GM12874 (cell line): Measurements from ENCODE around the gene TMPRSS3.

Experiments
- TF ChIP-seq, protein P1 (sequence below): IDR thresholded peaks from 2 replicates; pipeline ENCODE4 v1.5.1; 2011; ENCODE audit warnings: low read depth, mild to moderate bottlenecking, control low read depth, low read length, moderate library complexity; ENCODE audit not compliant: insufficient read depth

Gene TMPRSS3

DNA sequence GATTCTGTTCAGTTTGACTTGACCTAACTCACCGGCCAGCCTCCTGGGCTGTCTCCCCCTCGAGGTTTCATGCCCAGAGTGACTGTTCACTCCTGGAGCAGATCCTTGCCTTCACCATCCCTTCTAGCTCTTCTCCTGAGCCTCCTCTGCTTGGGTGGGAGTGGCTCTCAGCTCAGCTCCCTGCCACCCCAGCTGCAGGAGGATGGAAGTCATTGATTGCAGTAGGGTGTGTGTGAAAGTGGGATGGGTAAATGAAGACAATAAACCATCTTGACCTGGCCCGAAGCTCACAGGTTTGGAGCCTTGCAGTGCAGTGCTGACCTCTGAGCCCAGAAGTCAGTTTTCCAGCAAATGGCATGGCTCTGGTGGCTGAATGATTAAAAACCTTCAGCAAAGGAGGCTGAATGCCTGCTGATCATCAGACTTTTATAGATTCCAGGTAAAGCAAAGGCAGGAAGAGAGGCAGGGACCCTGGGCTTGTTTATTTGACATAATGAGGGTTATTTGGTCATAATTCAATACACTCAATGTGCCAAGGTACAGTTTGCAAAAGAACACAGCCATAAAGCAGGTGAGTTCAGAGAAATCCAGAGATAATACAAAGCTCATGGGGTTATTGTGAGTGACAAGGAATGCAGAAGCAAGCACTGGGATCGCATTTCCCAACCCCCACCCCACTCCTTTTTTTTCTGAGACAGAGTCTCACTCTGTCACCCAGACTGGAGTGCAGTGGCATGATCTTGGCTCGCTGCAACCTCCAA, 63.1 kb downstream of the TMPRSS3 start:
- TF ChIP-seq, protein P1, sequence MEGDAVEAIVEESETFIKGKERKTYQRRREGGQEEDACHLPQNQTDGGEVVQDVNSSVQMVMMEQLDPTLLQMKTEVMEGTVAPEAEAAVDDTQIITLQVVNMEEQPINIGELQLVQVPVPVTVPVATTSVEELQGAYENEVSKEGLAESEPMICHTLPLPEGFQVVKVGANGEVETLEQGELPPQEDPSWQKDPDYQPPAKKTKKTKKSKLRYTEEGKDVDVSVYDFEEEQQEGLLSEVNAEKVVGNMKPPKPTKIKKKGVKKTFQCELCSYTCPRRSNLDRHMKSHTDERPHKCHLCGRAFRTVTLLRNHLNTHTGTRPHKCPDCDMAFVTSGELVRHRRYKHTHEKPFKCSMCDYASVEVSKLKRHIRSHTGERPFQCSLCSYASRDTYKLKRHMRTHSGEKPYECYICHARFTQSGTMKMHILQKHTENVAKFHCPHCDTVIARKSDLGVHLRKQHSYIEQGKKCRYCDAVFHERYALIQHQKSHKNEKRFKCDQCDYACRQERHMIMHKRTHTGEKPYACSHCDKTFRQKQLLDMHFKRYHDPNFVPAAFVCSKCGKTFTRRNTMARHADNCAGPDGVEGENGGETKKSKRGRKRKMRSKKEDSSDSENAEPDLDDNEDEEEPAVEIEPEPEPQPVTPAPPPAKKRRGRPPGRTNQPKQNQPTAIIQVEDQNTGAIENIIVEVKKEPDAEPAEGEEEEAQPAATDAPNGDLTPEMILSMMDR = no peak

DNA sequence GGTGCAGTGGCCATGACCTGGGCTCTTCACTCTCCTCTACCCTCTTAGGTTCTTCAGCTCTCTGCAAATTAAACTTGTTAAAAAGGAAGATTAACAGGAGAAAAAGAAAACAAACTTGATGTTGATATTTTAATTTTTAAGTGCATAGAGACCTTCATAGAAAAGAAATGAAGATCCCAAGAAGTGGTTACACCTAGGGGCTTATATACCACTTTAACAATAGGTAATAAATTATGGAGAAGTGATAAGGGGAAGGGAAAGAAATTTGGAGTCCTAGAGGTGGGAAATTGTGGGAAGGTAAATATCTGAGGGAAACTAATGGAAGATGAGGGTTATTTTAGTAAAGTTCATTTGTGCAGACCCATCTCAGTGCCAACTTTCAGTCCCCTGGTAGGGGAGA, 64.2 kb downstream of the TMPRSS3 start:
- TF ChIP-seq, protein P1 = no peak

DNA sequence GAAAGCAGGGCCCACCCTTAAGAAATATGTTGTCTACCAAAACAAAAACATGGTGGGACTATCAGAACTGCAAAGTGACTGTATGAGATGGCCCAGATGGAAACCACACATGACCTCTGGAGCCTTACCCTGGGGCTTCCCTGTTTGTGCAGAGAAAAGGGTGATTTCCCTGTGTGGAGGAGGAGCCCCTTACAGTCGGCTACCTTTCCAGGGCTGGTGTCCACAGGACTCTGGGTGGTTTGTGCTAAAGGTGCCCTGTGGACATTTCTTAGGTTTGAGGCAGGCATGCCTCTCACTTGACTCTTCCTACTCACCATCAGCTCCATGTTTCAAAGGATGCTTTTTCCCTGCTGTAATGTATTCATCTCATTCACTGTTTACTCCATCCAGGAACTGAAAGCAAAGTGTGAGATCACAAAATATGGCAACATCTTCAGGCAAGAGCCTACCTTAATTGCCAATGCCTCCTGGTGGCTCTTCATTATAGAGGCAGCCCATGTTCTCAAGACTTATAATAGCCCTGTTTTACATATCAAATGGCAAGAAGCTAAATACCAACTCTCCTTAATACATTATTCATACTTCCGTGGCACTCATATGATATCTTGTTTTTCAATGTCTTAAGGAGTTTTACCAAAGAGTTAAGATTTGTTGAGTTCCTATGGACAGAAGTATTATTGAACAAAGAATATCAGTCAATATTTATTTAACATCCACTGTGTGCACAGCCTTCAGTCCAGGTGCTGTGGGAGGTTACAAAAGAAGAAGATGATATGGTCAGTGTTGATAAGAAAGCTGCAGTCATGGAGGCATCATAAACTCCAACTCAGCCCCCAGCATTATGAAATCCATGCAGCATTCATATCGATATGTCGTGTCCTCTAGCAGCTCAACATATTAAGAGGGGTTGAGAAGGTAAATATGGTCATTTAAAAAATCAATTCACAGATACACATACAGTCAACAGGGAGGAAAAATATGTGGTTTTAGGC, 65.2 kb downstream of the TMPRSS3 start:
- TF ChIP-seq, protein P1 = no peak

DNA sequence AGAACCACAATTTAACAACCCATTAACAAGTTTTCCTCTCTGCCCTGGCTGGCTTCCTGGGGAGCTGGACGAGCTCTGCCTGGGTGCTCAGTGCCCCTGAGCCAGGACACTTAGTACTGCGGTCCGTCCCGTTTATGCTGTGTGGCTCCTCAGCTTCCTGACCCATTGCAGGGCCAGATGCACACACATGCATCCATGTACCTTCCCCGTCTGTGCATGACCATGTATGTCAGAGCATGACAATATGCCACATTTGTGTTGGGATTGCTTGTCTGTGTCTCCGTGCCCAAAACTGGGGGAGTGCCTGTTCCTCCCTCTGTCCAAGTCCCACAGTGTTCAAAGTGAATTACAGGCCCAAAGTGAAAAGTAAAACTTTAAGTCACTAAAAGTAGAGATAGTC, 71.0 kb downstream of the TMPRSS3 start:
- TF ChIP-seq, protein P1 = no peak
